NT2/D1 (cell line): ENCODE data around the gene SPAAR.

Experiments used
- DNase-seq: peaks from one replicate; pipeline ENCODE4 v3.0.0-alpha.2; 2011; ENCODE audit warnings: low read depth, low spot score
- H3K27me3 ChIP-seq: 2 replicates; pipeline ENCODE4 v1.6.0; 2011; ENCODE audit warnings: mild to moderate bottlenecking; ENCODE audit not compliant: insufficient read length, insufficient read depth
- H3K36me3 ChIP-seq: 2 replicates; pipeline ENCODE4 v1.6.1; 2011; ENCODE audit warnings: mild to moderate bottlenecking, low read length, mixed read lengths; ENCODE audit not compliant: insufficient read depth, insufficient read length
- H3K4me1 ChIP-seq: 2 replicates; pipeline ENCODE4 v1.5.1; 2011; ENCODE audit not compliant: insufficient read depth, insufficient read length
- H3K4me3 ChIP-seq: 2 replicates; pipeline ENCODE4 v1.5.1; 2011; ENCODE audit warnings: low read depth; ENCODE audit not compliant: insufficient read length
- H3K9ac ChIP-seq: 2 replicates; pipeline ENCODE4 v1.6.0; 2011; ENCODE audit warnings: low read depth; ENCODE audit not compliant: insufficient read length
- H3K9me3 ChIP-seq: 2 replicates; pipeline ENCODE4 v1.5.1; 2011; ENCODE audit warnings: mild to moderate bottlenecking, low read length; ENCODE audit not compliant: insufficient read depth
- SUZ12 ChIP-seq: IDR thresholded peaks from 2 replicates; pipeline ENCODE4 v1.6.1; 2011; ENCODE audit not compliant: insufficient read length, insufficient read depth; ENCODE audit errors: extremely low read depth
- YY1 ChIP-seq: IDR thresholded peaks from 2 replicates; pipeline ENCODE4 v1.6.1; 2011; ENCODE audit not compliant: insufficient read length, insufficient read depth
- ZNF274 ChIP-seq: IDR thresholded peaks from 2 replicates; pipeline ENCODE4 v1.6.1; 2011; ENCODE audit warnings: mild to moderate bottlenecking, low read depth, low read length

Gene SPAAR

DNA sequence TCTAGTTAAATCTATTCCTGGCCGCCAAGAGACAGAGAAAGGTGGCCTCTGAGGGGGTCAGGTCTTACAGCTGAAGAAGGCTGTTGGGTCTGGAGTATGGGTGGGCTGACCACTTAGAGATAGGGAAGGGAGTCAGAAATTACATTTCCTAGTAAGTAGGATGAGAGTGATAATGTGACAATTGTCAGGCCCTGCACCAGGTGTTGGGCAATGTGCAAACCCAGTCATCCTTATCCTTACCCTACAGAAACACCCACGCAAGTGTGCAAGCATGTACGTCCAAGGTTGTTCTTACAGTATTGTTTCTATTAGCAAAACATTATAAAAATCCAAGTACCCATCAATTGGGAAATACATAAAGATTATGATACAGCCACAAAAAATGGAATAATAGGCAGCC, 9.5 kb downstream of the SPAAR start:
- no peak for TF ChIP-seq YY1
- no peak for TF ChIP-seq SUZ12
- no peak for TF ChIP-seq ZNF274
- H3K27me3 ChIP-seq: no peaks in the 10 kb centered on the region
- no peak for DNase-seq
- no peaks in the 10 kb centered on the region for H3K36me3 ChIP-seq
- no peak overlapping the region for H3K9ac ChIP-seq
- no peak overlapping the region for H3K4me3 ChIP-seq
- H3K4me1 ChIP-seq: peaks cover 5% of the 10 kb centered on the region
- H3K9me3 ChIP-seq: no peaks in the 10 kb centered on the region

DNA sequence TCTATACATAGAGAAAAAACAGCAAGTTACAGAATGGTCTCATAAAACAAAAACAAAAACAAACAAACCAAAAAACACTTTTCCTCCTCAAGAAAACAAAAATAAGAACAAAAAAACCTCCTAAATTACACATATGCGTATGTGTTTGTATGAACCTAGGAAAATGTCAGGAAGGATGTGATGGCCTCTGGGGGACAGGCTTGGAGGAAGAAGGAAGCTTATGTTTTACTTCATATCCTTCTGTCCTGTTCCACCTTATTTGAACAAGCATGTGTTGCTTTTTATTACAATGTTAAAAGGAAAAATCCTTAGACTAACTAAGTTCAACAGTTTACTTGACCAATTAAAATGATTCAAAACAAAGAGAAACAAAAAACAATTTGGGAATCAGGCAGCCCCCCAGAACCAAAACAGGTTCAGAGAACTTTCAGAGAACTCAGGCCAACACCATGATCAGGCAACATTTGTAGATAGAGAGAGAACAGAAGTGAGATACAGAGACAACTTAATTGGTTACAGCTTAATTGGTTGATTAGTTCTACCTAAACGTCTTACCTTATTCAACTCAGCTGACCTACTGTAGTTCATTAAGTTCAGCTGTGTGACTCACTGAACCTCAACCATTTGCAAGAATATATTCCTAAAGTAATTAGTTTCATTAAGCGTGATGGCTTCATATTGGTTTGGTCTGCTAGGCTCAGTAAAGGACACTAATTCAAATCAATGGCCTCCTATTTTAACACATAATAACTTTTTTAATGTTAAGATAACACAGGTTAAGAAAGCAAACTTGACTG, 10.1 kb downstream of the SPAAR start:
- no peaks in the 10 kb centered on the region for H3K9me3 ChIP-seq
- no peak overlapping the region for H3K4me3 ChIP-seq
- H3K4me1 ChIP-seq: peaks cover 3% of the 10 kb centered on the region
- H3K36me3 ChIP-seq: no peaks in the 10 kb centered on the region
- H3K27me3 ChIP-seq: no peaks in the 10 kb centered on the region
- TF ChIP-seq YY1: no peak
- TF ChIP-seq SUZ12: no peak
- TF ChIP-seq ZNF274: no peak
- H3K9ac ChIP-seq: no peak overlapping the region
- no peak for DNase-seq

DNA sequence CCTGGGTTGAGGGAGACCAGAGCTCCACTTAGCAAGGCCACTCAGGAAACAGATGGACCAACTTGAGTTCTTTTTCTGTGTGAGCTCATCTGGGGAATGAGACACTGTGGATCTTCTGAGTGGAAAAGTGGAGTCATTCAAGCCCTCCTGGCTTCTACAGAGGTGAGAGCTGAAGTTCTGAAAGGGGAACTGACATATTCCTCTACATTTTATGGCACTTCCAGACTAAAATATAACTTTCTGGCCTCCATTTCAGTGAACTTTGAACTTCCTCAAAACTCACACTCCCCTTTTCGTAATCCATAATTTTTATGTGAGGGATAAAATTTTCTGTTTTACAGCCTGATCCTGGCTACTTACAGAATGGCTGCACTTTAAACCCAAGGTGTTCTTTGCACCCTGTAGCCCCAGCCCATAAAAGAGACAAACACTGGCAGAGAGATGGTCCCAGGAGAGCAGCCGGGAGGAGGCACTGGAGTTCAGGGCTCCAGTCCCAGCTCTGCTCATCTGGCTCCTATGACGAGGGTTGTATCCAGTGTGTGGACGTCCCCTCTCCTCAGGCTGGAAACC, 10.8 kb downstream of the SPAAR start:
- Histone ChIP-seq H3K9me3 (no peaks in the 10 kb centered on the region), H3K4me3 (no peak overlapping the region), H3K36me3 (no peaks in the 10 kb centered on the region), H3K9ac (no peak overlapping the region), H3K27me3 (no peaks in the 10 kb centered on the region), H3K4me1 (peaks cover 3% of the 10 kb centered on the region)
- no peak for DNase-seq
- TF ChIP-seq YY1: no peak
- TF ChIP-seq SUZ12: no peak
- no peak for TF ChIP-seq ZNF274

DNA sequence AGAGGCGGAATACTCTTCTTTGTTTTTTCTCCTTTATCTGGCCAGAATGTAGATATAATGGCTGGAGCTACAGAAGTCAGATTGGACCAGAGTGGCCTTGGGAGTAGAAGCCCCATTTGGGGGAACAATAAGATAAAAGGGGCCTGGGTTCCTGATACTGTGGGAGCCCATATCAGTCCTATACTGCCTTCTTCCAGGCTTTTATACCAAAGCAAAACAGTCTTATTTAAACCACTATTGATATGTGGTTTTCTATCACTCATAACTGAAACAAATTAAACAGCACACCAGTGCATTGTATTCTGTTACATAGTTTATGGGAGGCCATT, 14.3 kb downstream of the SPAAR start:
- no peak for DNase-seq
- no peak for TF ChIP-seq SUZ12
- no peak for TF ChIP-seq ZNF274
- no peak for TF ChIP-seq YY1
- H3K4me3 ChIP-seq: no peak overlapping the region
- no peak overlapping the region for H3K9ac ChIP-seq
- no peaks in the 10 kb centered on the region for H3K27me3 ChIP-seq
- H3K36me3 ChIP-seq: no peaks in the 10 kb centered on the region
- no peaks in the 10 kb centered on the region for H3K9me3 ChIP-seq
- H3K4me1 ChIP-seq: no peaks in the 10 kb centered on the region

DNA sequence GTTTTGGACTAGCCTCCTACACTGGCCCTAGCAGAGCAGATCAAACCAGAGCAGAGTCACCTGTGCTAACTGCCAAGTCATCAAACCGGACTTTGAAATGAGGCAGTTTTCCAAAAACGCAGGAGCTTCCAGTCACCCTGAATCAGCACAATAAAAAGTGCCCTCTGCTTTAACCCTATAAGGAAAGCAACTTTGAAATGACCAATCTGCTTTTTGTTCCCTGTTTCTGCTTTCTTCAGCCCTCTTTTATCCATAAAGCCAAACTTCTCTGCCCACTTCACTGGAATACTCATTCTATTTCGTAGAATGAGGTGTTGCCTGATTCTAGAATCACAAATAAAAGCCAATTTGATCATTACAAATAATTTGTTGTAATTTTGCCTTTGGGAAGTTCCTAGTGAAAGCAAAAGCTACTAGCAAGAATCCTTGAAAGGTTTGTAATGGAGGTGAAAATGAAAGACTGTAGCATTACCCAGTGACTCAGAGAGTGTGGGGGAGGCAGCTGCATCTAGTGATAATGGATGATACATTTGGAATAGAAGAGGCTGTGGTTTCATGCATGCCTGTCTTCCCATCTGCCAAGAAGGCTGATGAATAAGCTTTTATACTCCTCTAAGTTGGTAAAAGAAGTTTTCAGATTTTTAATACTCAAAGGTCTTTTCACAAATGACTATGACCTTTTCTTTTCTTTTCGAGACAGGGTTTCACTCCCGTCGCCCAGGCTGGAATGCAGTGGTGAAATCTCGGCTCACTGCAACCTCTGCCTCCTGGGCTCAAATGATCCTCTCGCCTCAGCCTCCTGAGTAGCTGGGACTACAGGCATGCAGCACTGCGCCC, 14.9 kb downstream of the SPAAR start:
- Histone ChIP-seq H3K4me1 (no peaks in the 10 kb centered on the region), H3K9me3 (no peaks in the 10 kb centered on the region), H3K9ac (no peak overlapping the region), H3K36me3 (no peaks in the 10 kb centered on the region), H3K27me3 (no peaks in the 10 kb centered on the region), H3K4me3 (no peak overlapping the region)
- DNase-seq: no peak
- no peak for TF ChIP-seq YY1
- TF ChIP-seq ZNF274: no peak
- no peak for TF ChIP-seq SUZ12

DNA sequence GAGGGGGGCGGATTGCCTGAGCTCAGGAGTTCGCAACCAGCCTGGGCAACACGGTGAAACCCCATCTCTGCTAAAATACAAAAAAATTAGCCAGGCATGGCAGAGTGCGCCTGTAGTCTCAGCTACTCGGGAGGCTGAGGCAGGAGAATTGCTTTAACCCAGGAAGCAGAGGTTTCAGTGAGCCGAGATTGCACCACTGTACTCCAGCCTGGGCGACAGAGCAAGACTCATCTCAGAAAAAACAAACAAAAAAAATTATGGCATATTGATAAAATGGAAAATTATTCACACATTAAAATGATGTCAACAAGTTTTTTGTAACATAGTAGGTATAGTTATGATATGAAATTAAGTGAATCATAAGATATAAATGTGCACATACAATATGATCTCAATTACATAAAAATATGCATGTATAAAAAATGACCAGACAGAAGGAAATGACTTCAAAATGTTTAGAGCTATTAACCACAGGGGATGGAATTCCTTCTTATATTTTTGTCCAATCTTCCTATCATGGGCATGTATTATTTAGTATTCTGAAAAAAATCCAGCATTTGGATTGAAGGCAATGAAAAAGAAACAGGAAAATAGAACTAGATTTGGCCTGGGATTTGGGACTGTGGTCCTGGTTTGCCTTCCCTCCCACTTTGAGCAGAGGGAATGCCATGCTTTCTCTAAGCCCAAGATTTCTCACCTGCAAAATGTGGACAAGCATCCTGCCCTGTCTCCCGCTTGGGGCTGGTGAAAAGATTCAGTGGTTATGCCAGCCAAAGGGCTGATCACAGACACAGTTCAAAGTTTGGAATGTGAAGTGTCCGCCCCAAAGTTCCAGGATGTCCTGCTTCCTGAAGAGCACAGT, 19.5 kb downstream of the SPAAR start:
- TF ChIP-seq YY1: no peak
- TF ChIP-seq SUZ12: no peak
- TF ChIP-seq ZNF274: no peak
- no peak overlapping the region for H3K9ac ChIP-seq
- H3K36me3 ChIP-seq: no peaks in the 10 kb centered on the region
- H3K27me3 ChIP-seq: no peaks in the 10 kb centered on the region
- H3K4me3 ChIP-seq: no peak overlapping the region
- H3K4me1 ChIP-seq: no peaks in the 10 kb centered on the region
- no peak for DNase-seq
- H3K9me3 ChIP-seq: no peaks in the 10 kb centered on the region
